Stomach (tissue), 4 donors: Measurements from ENCODE around the gene TOR4A.

Source experiments
- CTCF ChIP-seq, 7 experiments: fragments of 450-650 bp in 4 of 7; fragments of 200-600 bp in 3 of 7; sonication (generic) in 3 of 7; IDR thresholded peaks; one replicate each; pipeline ENCODE4 v1.5.1; 2016 to 2019; ENCODE audit warnings: antibody characterized with exemption in 7 of 7, control low read depth in 2 of 7, mild to moderate bottlenecking in 1 of 7
- POLR2A ChIP-seq, 4 donors: fragments of 450-650 bp; IDR thresholded peaks; one replicate each; pipeline ENCODE4 v1.6.1; 2016; ENCODE audit warnings: antibody characterized with exemption in 4 of 4, control low read depth in 2 of 4, mild to moderate bottlenecking in 1 of 4, moderate library complexity in 1 of 4

DNA sequence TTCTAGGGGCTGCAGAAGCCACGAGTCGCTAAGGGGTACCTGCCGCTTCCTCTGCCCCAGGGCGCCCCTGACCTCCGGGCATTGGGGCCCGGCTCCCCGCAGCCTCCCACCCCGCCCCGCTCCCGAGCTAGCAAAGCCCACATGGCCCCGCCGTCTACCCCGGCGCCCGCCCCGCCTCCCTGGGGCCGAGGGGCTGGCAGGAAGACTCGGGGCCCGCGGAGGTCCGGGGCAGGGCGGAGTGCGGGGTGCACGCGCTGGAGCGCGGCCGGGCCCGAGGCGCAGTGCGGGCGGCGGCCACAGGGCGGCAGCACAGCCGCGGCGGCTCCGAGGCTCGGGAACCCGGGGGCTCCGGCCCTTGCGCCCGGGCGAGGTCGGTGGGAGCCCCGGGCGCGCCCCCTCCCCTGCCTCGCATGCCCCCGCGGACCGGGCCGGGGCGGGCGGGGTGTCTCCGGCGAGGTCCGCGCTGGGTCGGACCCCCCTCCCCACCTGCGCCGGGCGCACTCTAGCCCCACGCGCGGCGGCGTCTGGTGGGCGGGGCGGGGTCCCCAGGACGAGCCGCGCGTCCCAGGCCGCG, 17.8 kb downstream of the TOR4A start:
- TF ChIP-seq CTCF (IDR thresholded peaks at IDR 0.05) (peak in 3 of 7 experiments; percentile 33 to 92 (median 73)), POLR2A (IDR thresholded peaks at IDR 0.05) (no peak)
